H1 (cell line): ENCODE measurements around the gene TRAP1. TPM values are rescaled to one million over a fixed set of nuclear protein-coding genes. Genes with fewer than 3 reads are reported as not detected.

ENCODE experiments used
- CTCF ChIA-PET: fragments of 300-600 bp; sonication (Branson Sonifier 250); formaldehyde crosslinking; loops from one replicate; lab custom pipeline; 2021; ENCODE audit not compliant: partially characterized antibody; lab: Charles Lee
- POLR2A ChIA-PET: fragments of 300-600 bp; sonication (Branson Sonifier 250); formaldehyde crosslinking; loops from one replicate; lab custom pipeline; 2021; ENCODE audit warnings: inconsistent platforms; ENCODE audit not compliant: partially characterized antibody; lab: Charles Lee
- DNase-seq, 2 experiments: peaks; one replicate each; pipeline versions ENCODE4 v3.0.0 to v3.0.0-alpha.2; 2010 to 2022; ENCODE audit warnings: low spot score in 2 of 2, low read depth in 1 of 2, mixed read lengths in 1 of 2
- FAIRE-seq: peaks from 2 replicates; lab custom pipeline; 2011; peaks lifted over from hg19 to GRCh38; lab: Jason Lieb, UNC
- H2AFZ ChIP-seq: 2 replicates; pipeline ENCODE4 v1.8.1; 2012; ENCODE audit warnings: low read length, inconsistent platforms
- H2AK5ac ChIP-seq: 2 replicates; pipeline ENCODE4 v1.6.1; 2013; ENCODE audit warnings: low read depth, low read length
- H2BK120ac ChIP-seq: replicated peaks from 2 replicates; pipeline ENCODE3; 2013; ENCODE audit warnings: low read depth, low read length, inconsistent platforms
- H2BK12ac ChIP-seq: 2 replicates; pipeline ENCODE4 v1.6.1; 2013; ENCODE audit warnings: low read depth, low read length
- H2BK15ac ChIP-seq: 2 replicates; pipeline ENCODE4 v1.6.1; 2013; ENCODE audit warnings: low read length
- H2BK20ac ChIP-seq: 2 replicates; pipeline ENCODE4 v1.6.1; 2013; ENCODE audit warnings: low read length
- H2BK5ac ChIP-seq: 2 replicates; pipeline ENCODE4 v1.6.1; 2013; ENCODE audit warnings: low read depth, low read length
- H3K14ac ChIP-seq: 2 replicates; pipeline ENCODE4 v1.6.1; 2013; ENCODE audit warnings: inconsistent platforms; ENCODE audit not compliant: insufficient read length
- H3K18ac ChIP-seq: 2 replicates; pipeline ENCODE4 v1.6.1; 2013; ENCODE audit warnings: low read length; ENCODE audit errors: extremely low read depth
- H3K23ac ChIP-seq: 2 replicates; pipeline ENCODE4 v1.6.1; 2013; ENCODE audit warnings: inconsistent platforms; ENCODE audit not compliant: insufficient read length
- H3K23me2 ChIP-seq: 2 replicates; pipeline ENCODE4 v1.6.1; 2013; ENCODE audit warnings: low read depth, low read length
- H3K27ac ChIP-seq: 2 replicates; pipeline ENCODE4 v1.6.1; 2011; ENCODE audit warnings: low read depth, low read length, inconsistent platforms
- H3K27me3 ChIP-seq, 4 experiments: replicated peaks in 1 of 4; 1 replicate in 1 of 4; 2 replicates in 3 of 4; pipeline versions ENCODE4 v1.6.1 to v1.8.1; 2011 to 2013; ENCODE audit warnings: low read length in 3 of 4, mild to moderate bottlenecking in 3 of 4, inconsistent platforms in 2 of 4, mixed read lengths in 2 of 4, moderate library complexity in 1 of 4; ENCODE audit not compliant: control insufficient read depth in 3 of 4, insufficient read depth in 3 of 4; ENCODE audit errors: extremely low read depth in 1 of 4
- H3K36me3 ChIP-seq, 4 experiments: 2 replicates each; pipeline versions ENCODE4 v1.6.1 to v1.8.1; 2011 to 2013; ENCODE audit warnings: mild to moderate bottlenecking in 4 of 4, low read length in 3 of 4, moderate library complexity in 2 of 4, control low read depth in 1 of 4, inconsistent platforms in 1 of 4; ENCODE audit not compliant: insufficient read depth in 4 of 4, control insufficient read depth in 2 of 4
- H3K4ac ChIP-seq: replicated peaks from 2 replicates; pipeline ENCODE3; 2013; ENCODE audit warnings: low read length, low read depth, mixed read lengths, inconsistent platforms; ENCODE audit not compliant: insufficient read length
- H3K4me1 ChIP-seq, 4 experiments: replicated peaks in 1 of 4; 1 replicate in 1 of 4; 2 replicates in 3 of 4; pipeline versions ENCODE4 v1.6.1 to v1.8.1; 2011 to 2013; ENCODE audit warnings: low read length in 3 of 4, inconsistent platforms in 2 of 4, mixed read lengths in 1 of 4; ENCODE audit not compliant: insufficient read depth in 4 of 4, control insufficient read depth in 3 of 4
- H3K4me2 ChIP-seq, 2 experiments: 2 replicates each; pipeline versions ENCODE4 v1.6.1 to v1.8.1; 2011 to 2013; ENCODE audit warnings: low read depth in 2 of 2, low read length in 2 of 2, control low read depth in 1 of 2, inconsistent platforms in 1 of 2, mild to moderate bottlenecking in 1 of 2; ENCODE audit not compliant: insufficient read depth in 1 of 2
- H3K4me3 ChIP-seq, 4 experiments: fragments of 200-600, 300-600 bp in 1 of 4; sonication (generic), shearing (Covaris generic), sonication (Bioruptor Twin) in 1 of 4; 2 replicates each; pipeline versions ENCODE4 v1.5.1 to v1.8.1; 2011 to 2016; ENCODE audit warnings: low read length in 4 of 4, low read depth in 3 of 4, control low read depth in 2 of 4, inconsistent platforms in 2 of 4, mild to moderate bottlenecking in 2 of 4, mixed read lengths in 1 of 4, moderate library complexity in 1 of 4; ENCODE audit not compliant: insufficient read depth in 2 of 4; ENCODE audit errors: extremely low read depth in 1 of 4
- H3K56ac ChIP-seq: replicated peaks from 2 replicates; pipeline ENCODE3; 2013; ENCODE audit warnings: low read depth, mild to moderate bottlenecking, mixed read lengths, low read length, inconsistent platforms; ENCODE audit not compliant: insufficient read length
- H3K79me1 ChIP-seq: 2 replicates; pipeline ENCODE4 v1.6.1; 2013; ENCODE audit warnings: low read depth, low read length, control low read depth
- H3K79me2 ChIP-seq, 2 experiments: 2 replicates each; pipeline versions ENCODE4 v1.6.1 to v1.8.1; 2012 to 2013; ENCODE audit warnings: low read length in 2 of 2, mild to moderate bottlenecking in 2 of 2, inconsistent platforms in 1 of 2; ENCODE audit not compliant: insufficient read depth in 2 of 2, control insufficient read depth in 1 of 2
- H3K9ac ChIP-seq, 4 experiments: replicated peaks in 1 of 4; 1 replicate in 1 of 4; 2 replicates in 3 of 4; pipeline versions ENCODE4 v1.6.1 to v1.8.1; 2011 to 2013; ENCODE audit warnings: low read depth in 3 of 4, low read length in 3 of 4, control low read depth in 2 of 4, mild to moderate bottlenecking in 2 of 4, moderate library complexity in 2 of 4, inconsistent platforms in 1 of 4; ENCODE audit errors: extremely low read depth in 1 of 4
- H3K9me3 ChIP-seq, 2 experiments: 2 replicates each; pipeline versions ENCODE4 v1.6.1 to v1.8.1; 2012 to 2013; ENCODE audit warnings: mild to moderate bottlenecking in 2 of 2, moderate library complexity in 2 of 2, control low read depth in 1 of 2, inconsistent platforms in 1 of 2, low read depth in 1 of 2, low read length in 1 of 2, mixed read lengths in 1 of 2; ENCODE audit not compliant: insufficient read depth in 2 of 2
- H4K20me1 ChIP-seq, 2 experiments: replicated peaks in 1 of 2; 2 replicates each; pipeline versions ENCODE3 to v1.8.1; 2011 to 2013; ENCODE audit warnings: inconsistent platforms in 2 of 2, low read length in 2 of 2, mild to moderate bottlenecking in 1 of 2; ENCODE audit not compliant: insufficient read depth in 2 of 2, control insufficient read depth in 1 of 2
- H4K5ac ChIP-seq: 2 replicates; pipeline ENCODE4 v1.6.1; 2013; ENCODE audit warnings: low read length, low read depth, mixed read lengths, inconsistent platforms; ENCODE audit not compliant: insufficient read length
- H4K8ac ChIP-seq: 2 replicates; pipeline ENCODE4 v1.8.0; 2013; ENCODE audit warnings: mild to moderate bottlenecking, moderate library complexity, low read length, inconsistent platforms; ENCODE audit not compliant: insufficient read depth; ENCODE audit errors: extremely low read depth
- H4K91ac ChIP-seq: replicated peaks from 2 replicates; pipeline ENCODE3; 2013; ENCODE audit warnings: low read length, mixed read lengths, inconsistent platforms; ENCODE audit not compliant: insufficient read length
- BRCA1 ChIP-seq: IDR thresholded peaks from 2 replicates; pipeline ENCODE4 v1.6.1; 2012; ENCODE audit warnings: low read depth, low read length, improper control_type of control experiment
- CEBPB ChIP-seq: IDR thresholded peaks from 2 replicates; pipeline ENCODE4 v1.6.1; 2012; ENCODE audit warnings: low read depth, low read length
- JUND ChIP-seq: IDR thresholded peaks from 2 replicates; pipeline ENCODE4 v1.6.1; 2011; ENCODE audit warnings: mild to moderate bottlenecking, improper control_type of control experiment, low read length
- PHF8 ChIP-seq: fragments of 200-600 bp; sonication (generic); conservative IDR thresholded peaks from 2 replicates; pipeline ENCODE4 v1.7.1; 2012; ENCODE audit warnings: low read depth, mild to moderate bottlenecking, inconsistent platforms, low read length, moderate library complexity
- POU5F1 ChIP-seq: IDR thresholded peaks from 2 replicates; pipeline ENCODE4 v1.6.1; 2011; ENCODE audit warnings: low read depth, mild to moderate bottlenecking, low read length, moderate library complexity
- RFX5 ChIP-seq: IDR thresholded peaks from 2 replicates; pipeline ENCODE4 v1.6.1; 2011; ENCODE audit warnings: low read depth, low read length, improper control_type of control experiment, borderline replicate concordance
- RXRA ChIP-seq: IDR thresholded peaks from 2 replicates; pipeline ENCODE4 v1.6.1; 2011; ENCODE audit warnings: low read depth, mild to moderate bottlenecking, low read length, moderate library complexity; ENCODE audit not compliant: insufficient read depth
- WGBS, 2 experiments: shearing (Covaris generic) in 1 of 2; methylation state at CpG; one replicate each; pipeline versions ENCODE4 v1.1.6 to v1.1.7; 2013 to 2015; ENCODE audit warnings: low lambda C conversion rate in 2 of 2, mixed read lengths in 2 of 2, inconsistent platforms in 1 of 2, low coverage in 1 of 2, missing lambda C conversion rate in 1 of 2; ENCODE audit not compliant: insufficient replicate concordance in 2 of 2, insufficient coverage in 1 of 2, insufficient read length in 1 of 2; ENCODE audit errors: extremely low coverage in 1 of 2, missing lambda C conversion rate in 1 of 2; 5-methylcytosine and 5-hydroxymethylcytosine counted together
- polyA plus RNA-seq, 7 experiments: library from polyadenylated mRNA; depleted of rRNA in 3 of 7; stranded (reverse) in 5 of 7; unstranded in 2 of 7; fragments of >200 nt in 5 of 7; fragments of 200-250 nt in 2 of 7; gene quantifications; 1 replicate in 5 of 7; 2 replicates in 1 of 7; 4 replicates in 1 of 7; pipeline versions ENCODE4 v1.2.1 to v1.2.3, GENCODE V29; 2011 to 2013; ENCODE audit warnings: missing spikeins in 2 of 7, mixed read lengths in 2 of 7
- total RNA-seq: library from RNA; stranded (reverse); fragmentation: NEBNext Ultra II Directional; extraction: Animal tissue kit (Norgen Biotek cat#: 25700); gene quantifications from 2 replicates; pipeline ENCODE4 v1.2.1, GENCODE V29; 2021
- TF ChIP-seq, protein P1 (sequence below), 3 experiments: IDR thresholded peaks; 1 replicate in 2 of 3; 2 replicates in 1 of 3; pipeline versions ENCODE4 v1.5.1 to v1.6.1; 2011; ENCODE audit warnings: low read length in 3 of 3, mild to moderate bottlenecking in 3 of 3, inconsistent platforms in 2 of 3, low read depth in 1 of 3, moderate library complexity in 1 of 3; ENCODE audit not compliant: insufficient read depth in 1 of 3; ENCODE audit errors: control extremely low read depth in 1 of 3
- TF ChIP-seq, protein P2 (sequence below): IDR thresholded peaks from 2 replicates; pipeline ENCODE4 v1.6.1; 2012; ENCODE audit warnings: low read length, inconsistent platforms

Gene TRAP1
- total and polyA plus RNA-seq, 2 of the 8 experiments (the other 6 are each of a cell fraction or from before 2014, with no cell fraction given) = 215 to 283 TPM

DNA sequence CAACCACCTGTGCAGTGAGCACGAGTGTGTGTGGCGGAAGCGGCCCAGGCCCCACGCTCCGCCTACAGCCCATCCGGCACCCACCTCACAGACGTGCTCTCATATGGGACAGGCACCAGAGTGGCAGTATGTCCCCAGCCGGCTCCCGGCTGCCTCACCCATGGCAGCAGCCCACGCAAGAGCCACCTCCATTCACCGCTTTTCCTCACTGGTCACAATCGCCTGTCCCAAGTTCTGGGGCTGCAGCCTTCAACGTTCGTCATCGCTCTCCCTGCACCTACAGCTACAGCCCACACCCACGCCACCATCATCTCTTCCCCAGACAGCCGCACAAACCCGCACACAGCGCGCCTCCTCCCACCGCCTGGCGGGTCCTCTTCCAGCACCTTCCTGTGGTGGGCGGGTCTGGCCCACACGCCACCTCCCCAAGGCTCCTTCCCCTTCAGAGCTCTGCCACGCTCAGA is 17.5 kb upstream of the TRAP1 start:
- no peaks in the 10 kb centered on the region for H3K27me3 ChIP-seq
- no peak overlapping the region for H3K23ac ChIP-seq
- no peaks in the 10 kb centered on the region; the same call in 1 of the 2 replicates for H3K79me1 ChIP-seq
- H3K14ac ChIP-seq = no peak overlapping the region
- H2BK12ac ChIP-seq = no peak overlapping the region
- H2BK15ac ChIP-seq = no peak overlapping the region
- H4K8ac ChIP-seq = no peak overlapping the region
- POLR2A ChIA-PET = no interaction called here
- H4K91ac ChIP-seq = no peak overlapping the region
- H3K79me2 ChIP-seq = no peaks in the 10 kb centered on the region
- no peak overlapping the region for H3K56ac ChIP-seq
- H3K4ac ChIP-seq = no peak overlapping the region
- no peak overlapping the region for H3K27ac ChIP-seq
- peaks cover 23 to 59% (median 51%) of the 10 kb centered on the region in 4 experiments; a peak in 6 of 8 replicates for H3K36me3 ChIP-seq
- H2AFZ ChIP-seq = no peak overlapping the region
- no peak overlapping the region for H2BK120ac ChIP-seq
- CTCF ChIA-PET = interaction anchor here (0.6 to 1.4 kb wide), 3 partner anchors 44 to 617 kb away, joined by 3 read pairs; no protein-coding TSS in a partner anchor
- no peak overlapping the region for H2BK20ac ChIP-seq
- H4K5ac ChIP-seq = no peak overlapping the region
- H3K4me2 ChIP-seq = no peak overlapping the region
- peaks cover 3% of the 10 kb centered on the region in 2 experiments for H4K20me1 ChIP-seq
- H3K4me1 ChIP-seq = no peaks in the 10 kb centered on the region; a peak in 1 of 7 replicates
- H3K4me3 ChIP-seq = no peak overlapping the region
- no peak for DNase-seq
- H3K23me2 ChIP-seq = no peaks in the 10 kb centered on the region
- WGBS, 2 experiments = 96% methylated on average over 25 of the region's 25 CpGs; no CpG with 5 or more reads in 1 of the 2 experiments
- no peak for FAIRE-seq
- no peak overlapping the region for H3K18ac ChIP-seq
- no peak overlapping the region for H3K9ac ChIP-seq
- H3K9me3 ChIP-seq = no peaks in the 10 kb centered on the region
- H2BK5ac ChIP-seq = no peak overlapping the region
- H2AK5ac ChIP-seq = no peak overlapping the region
- TF ChIP-seq BRCA1 = no peak
- no peak for TF ChIP-seq CEBPB
- no peak for TF ChIP-seq RXRA
- no peak for TF ChIP-seq RFX5
- TF ChIP-seq, protein P1, sequence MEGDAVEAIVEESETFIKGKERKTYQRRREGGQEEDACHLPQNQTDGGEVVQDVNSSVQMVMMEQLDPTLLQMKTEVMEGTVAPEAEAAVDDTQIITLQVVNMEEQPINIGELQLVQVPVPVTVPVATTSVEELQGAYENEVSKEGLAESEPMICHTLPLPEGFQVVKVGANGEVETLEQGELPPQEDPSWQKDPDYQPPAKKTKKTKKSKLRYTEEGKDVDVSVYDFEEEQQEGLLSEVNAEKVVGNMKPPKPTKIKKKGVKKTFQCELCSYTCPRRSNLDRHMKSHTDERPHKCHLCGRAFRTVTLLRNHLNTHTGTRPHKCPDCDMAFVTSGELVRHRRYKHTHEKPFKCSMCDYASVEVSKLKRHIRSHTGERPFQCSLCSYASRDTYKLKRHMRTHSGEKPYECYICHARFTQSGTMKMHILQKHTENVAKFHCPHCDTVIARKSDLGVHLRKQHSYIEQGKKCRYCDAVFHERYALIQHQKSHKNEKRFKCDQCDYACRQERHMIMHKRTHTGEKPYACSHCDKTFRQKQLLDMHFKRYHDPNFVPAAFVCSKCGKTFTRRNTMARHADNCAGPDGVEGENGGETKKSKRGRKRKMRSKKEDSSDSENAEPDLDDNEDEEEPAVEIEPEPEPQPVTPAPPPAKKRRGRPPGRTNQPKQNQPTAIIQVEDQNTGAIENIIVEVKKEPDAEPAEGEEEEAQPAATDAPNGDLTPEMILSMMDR (IDR thresholded peaks at IDR 0.05; ENCODE audit: control extremely low read depth in 1 of 3, insufficient read depth in 1 of 3, low read depth in 1 of 3, low read length in 3 of 3) = no peak
- no peak for TF ChIP-seq POU5F1
- TF ChIP-seq, protein P2, sequence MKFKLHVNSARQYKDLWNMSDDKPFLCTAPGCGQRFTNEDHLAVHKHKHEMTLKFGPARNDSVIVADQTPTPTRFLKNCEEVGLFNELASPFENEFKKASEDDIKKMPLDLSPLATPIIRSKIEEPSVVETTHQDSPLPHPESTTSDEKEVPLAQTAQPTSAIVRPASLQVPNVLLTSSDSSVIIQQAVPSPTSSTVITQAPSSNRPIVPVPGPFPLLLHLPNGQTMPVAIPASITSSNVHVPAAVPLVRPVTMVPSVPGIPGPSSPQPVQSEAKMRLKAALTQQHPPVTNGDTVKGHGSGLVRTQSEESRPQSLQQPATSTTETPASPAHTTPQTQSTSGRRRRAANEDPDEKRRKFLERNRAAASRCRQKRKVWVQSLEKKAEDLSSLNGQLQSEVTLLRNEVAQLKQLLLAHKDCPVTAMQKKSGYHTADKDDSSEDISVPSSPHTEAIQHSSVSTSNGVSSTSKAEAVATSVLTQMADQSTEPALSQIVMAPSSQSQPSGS = no peak
- no peak for TF ChIP-seq PHF8
- no peak for TF ChIP-seq JUND
